GM18508 (cell line): ENCODE results near the gene C1orf159.
"Not testable (repeated sequence)": the region's sequence is repeated elsewhere in the genome, so short reads cannot be mapped to it uniquely, and the experiment has no call there.

ENCODE experiments used
- ATAC-seq: cut with Tn5 transposase; IDR thresholded peaks from one replicate; pipeline ENCODE4 v1.9.1; 2021; ENCODE audit warnings: moderate number of reproducible peaks; ENCODE audit not compliant: insufficient read depth, unreplicated experiment

The C1orf159 gene

DNA sequence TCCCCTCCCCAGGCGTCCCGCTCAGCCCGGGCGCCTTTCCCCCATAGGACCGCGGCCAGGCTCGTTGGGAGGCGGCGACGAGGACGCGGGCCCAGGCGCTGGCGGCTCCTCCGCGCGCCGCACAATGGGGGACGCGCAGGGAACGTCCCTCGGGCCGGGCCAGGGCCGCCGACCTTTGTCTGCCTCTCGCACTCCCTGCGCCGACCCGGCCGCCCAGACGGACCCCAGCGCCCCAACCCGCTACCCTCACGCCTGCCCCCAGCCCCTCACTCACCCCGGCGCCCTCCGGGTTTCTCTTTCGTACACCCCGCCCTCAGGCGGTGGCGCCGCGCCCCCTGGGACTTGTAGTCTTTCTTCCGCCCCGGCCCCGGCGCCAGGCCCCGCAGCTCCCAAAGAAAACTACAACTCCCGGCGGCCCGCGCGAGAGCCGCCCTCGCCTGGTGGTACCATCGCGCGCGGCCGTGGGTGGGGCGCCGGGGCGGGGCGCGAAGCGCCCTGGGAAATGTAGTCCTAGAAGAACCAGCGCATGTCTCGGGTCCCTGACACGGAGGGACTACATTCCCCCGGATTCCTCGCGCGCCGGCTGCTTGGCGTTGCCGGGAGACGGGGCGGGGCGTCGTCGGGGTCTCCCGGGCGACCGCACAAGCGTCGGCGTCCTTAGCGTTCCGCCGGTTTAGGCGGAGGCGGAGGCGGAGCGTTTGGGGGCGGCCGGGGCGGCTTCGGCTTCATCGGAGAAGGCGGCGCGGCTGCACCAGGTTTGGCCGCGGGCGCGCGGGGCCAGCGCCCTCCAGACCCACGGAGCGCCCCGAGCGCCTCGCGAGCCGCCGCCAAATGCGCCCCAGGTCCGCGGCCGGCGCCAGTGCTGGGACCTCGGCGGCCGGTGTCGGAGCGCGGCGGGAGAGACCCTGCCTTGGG is at the start of gene C1orf159:
Gene C1orf159, minus strand, starts transcription at position 304 of the 915 bp plus-strand sequence. CDS start 24,546 bp downstream, outside the sequence.
- ATAC-seq, result peak; percentile 63

DNA sequence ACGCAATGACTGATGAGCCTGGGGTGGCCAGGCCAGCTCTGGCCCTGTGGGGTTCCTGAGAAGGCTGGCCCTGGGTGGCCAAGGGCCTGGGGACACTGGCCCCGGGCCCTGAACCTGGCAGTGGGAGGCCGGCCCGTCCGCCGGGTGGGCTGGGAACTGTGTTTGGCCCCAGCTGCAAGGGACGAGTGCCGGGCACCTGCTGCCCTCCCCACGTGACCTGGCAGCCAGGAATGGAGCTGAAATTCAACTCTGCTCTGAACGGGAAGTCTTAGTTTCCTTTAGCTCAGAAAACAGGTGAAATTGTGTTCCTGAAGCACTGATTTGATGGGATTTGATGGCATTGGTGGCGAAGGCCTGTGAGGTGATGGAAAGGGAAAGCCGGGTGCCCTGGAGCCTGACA is 49.6 kb upstream of the C1orf159 start:
- no peak for ATAC-seq

DNA sequence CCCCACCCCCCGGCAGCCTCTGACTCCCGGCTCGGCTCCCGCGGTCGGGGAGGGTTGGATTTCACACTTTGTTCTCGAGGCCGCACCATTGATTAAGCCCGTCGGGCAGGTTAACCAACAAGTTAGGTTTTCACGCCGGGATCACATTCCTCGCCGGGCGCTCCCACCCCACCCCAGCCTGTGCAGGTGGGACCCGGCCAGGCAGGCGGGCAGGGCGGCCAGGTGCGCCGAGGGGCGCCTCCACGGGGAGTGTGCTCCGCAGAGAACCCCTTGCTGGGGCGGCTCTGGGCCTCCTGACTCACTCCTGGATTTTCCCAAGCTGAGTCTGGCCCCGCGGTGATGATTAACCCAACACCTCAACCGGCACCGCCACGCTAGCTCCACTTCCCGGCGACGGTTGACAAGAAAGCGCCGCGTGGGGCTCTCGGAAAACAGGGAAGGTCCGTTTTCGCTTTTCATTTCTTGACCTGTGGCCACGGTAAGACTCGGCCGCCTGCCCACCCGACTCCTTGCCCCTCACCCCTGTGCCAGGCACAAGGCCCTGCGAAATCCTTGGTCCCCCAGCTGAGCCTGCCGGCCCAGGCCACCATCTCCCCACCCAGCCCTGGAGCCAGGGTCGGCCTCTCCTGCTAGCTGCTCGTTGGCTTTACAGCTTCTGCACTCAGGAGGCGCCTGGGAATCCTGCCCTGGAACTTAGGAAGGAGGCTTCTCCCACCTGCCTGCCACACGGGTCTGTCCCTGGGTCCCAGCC is 49.0 kb upstream of the C1orf159 start:
- no peak for ATAC-seq

DNA sequence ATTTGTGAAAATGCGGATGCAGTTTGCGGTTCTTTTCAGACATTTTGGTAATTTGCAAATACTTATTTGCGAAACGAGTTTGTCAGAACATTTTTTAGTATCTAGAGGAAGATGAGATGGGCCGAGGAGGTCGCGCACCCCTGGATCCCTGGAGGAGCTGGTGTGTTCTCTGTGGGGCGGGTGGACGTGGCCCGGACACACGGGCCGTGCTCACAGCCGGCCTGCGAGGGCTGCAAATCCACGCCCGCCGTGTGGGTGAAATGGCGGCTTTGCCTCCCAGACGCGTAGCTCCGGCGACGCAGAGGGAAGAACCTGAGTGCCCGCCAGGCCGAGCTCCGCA is 48.4 kb upstream of the C1orf159 start:
- ATAC-seq, result no peak

DNA sequence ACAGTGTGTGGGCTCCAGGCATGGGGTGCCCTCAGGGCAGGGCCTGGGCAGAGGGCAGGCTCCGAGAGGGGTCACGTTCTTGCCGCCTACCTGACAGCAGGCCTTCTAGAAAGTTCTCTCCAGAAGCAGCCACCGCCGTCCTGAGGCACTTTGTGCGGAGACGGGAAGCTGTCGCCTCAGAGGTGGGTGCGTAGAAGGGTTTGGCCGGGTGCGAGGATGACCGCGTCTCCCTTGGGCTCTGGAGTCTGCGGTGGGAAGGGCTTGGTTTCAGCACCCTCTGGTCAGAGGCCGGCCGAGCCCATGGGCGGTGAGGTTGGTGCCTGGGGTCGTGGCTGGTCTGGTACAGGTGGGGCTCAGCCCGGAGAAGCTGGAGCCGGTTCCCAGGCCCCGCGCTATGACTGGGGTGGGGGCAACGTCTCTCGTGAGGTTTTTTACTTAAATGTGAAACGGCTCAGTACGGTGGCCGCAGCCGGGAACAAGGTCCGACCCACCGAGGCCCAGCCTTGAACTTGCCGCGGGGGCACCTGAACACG is 47.7 kb upstream of the C1orf159 start:
- no peak for ATAC-seq

DNA sequence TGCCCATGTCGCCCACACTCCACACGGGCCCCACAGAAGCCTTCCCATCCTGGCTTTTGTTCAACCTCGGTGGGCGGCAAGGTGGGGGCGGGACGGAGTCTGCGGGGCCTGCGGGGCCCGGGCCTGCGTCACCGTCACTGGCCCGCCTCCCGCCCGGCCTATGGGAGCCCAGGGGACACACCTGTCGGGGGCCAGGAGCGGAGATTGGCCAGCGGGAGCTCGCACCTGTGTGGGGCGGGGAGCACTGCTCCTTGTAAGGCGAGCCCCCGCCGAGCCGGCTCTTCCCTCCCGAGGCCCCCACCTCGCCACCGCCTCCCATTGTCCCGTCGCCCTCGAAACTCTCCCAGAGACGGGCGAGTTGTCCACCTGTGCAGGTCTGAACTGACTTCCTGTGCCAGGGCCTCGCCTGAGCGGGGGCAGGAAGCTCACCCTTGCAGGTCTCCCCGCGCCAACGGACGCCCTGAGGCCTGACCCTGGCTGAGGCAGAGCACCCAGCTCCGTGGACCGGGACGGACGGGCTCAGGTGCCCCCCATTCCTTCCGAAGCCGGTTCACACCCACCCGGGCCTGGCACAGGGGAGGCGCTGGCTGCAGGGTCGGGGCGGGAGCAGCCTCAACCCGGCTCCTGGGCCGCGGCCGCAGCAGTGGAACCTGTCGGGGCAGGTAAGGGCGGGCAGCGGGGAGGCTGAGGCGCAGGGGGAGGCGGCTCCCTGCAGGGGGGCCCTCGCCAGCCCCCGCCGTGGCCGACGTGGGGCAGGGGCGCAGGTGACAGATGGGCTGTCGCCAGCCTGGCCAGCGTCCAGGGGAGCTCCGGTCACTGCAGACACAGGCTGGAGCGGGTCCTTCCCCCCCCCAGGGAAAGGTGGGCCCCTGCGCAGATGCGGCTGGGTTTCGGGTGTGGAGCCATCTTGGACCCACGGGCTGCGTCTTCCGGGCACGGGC is 47.0 kb upstream of the C1orf159 start:
- ATAC-seq, result no peak

DNA sequence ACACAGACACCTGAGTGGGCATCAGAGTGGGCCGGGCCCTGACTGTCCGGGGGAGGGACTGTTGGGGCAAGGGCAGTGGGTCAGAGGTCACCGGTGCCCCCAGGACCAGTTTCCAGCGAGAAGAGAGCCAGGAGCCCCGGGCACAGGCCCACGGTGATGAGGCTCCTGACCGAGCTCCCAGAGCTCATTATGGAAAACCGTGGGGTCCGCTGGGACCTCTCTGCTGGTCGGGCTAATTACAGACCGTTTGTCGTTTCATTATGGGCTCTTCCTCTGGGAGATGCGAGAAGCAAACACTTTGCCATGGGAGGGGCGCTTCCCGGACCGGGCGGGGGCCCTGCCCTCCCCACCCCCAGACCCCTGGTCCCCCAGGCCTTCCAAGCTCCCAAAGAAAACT is 45.8 kb upstream of the C1orf159 start:
- ATAC-seq, result no peak

DNA sequence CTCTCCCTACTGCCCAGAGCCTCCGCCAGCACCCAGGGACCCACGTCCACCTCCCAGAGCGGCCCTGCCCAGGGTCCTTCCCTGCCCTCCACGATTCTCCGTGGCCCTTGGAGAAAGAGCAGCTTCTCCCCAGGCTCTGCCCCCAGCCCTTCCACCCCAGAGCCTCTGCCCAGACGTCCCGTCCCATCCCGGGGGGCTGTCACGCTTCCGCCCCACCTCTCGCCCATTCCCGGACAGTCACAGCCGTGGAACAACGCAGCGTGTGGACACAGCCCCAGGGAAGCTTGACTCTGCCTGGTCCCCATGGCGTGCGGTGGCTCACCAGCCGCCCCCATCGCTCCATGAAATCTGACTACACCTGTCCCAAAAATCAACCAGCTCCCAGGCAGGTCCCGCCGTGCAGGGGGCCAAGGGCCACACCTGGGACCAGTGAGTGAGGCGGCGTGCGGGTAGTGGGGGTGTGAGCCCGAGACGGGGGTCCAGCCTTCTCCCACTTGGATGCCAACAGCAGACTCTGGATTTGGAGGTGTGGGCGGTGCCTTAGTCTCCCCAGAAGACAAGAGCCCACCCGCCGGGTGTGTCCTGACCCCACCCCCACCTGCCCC is 45.3 kb upstream of the C1orf159 start:
- no peak for ATAC-seq

DNA sequence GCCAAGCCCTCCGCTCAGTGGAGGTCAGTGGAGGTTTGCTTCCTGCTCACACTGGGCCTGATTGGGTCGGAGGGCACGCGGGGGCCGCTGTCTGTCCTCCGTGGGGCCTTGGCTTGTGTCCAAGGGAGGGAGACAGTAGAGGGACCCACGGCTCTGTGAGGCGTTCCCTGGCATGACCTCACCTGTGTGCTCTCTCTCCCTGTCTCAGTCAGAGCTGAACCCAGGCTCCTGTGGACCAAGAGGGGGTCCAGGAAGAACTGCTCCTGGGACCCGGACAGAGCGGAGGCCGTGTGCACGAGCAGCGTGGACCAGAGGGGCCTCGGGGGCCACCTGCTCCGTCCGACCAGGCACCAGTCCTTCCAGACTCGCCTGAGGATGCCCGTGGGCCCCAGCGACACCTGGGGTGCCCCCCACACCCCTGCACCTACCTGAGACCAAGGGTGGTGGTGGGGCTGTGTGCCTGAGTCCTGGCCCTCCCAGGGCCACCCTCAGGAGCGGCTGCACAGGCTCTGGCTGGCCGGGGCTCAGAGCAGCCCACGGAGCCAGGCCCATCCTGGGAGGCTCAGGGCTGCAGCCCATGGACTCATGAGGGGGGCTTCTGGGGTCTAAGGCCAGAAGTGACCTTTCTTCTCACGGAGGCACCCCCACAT is 44.5 kb upstream of the C1orf159 start:
- no peak for ATAC-seq

DNA sequence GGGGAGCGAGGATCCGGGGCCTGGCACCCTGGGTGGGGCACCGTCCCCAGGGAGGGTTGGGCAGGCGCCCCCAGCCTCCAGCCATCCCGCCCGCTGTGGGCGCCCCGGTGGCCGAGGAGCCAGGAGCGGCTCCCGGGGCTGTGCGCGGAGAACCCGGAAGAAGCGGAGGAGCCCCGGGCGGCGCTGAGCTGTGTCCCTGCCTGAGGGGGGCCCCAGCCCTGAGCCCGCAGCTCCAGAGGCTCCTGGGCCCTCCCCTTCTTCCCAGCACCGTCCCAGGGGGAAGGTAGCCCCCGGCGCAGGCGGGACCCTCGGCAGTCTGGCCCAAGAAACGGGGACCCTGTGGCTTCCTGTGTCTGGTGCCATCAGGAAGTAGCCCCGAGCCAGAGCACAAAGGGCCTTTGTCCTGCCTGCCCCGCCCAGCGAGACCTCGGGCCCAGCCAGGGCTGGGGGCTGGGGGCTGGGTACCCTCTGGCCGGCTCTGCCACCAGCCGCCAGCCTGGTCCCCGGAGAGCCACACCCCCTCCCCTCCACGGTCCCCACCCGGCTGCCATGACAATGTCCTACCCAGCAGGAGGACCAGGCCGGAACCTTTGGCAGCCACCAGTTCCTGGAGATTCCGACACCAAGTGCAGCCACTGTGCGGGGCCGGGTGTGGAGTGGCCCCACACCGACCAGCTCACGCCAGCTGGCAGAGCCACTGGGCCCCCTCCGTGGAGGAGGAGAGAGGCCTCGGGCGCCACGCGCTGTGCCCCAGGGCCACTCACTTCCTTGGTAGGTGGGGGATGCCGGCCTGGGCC is 42.2 kb upstream of the C1orf159 start:
- no peak for ATAC-seq

DNA sequence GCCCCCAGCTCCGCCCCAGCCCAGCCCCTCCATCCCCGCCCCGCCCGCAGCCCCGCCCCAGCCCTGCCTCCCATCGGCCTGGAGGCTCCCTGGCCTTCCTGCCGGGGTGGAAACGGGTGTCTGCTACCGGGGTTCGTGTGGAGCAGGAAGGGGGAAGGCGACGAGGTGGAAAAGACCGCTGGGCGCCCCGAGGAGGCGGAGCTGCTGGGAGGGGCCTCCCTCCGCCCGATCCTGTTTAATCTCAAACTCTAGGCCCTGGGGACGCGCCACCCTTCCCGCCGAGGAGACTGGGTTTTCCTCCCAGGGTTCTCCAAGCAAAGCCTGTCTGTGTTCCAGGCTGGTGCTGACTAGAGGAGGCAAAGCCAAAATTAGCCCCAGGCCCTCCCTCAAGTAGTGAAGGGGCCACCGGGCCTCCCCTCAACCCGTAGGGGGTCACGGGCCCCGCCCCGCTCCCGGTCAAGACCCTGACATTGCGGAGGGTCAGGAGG is 41.6 kb upstream of the C1orf159 start:
- ATAC-seq, result no peak

DNA sequence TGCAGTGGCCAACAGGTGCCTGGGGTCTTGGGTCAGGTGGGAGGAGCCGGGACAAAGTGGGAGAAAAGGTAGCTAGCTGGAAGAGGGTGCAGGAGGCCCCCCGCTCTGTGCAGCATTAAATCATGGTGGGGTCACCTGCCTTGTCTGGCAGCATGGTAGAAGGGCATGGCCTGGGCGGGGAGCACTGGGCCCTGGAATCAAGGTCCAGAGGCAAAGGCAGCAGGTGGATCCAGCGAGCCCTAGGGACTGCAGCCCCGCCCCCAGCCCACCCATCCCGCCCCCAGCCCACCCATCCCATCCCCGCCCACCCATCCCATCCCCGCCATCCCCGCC is 41.1 kb upstream of the C1orf159 start:
- no peak for ATAC-seq

DNA sequence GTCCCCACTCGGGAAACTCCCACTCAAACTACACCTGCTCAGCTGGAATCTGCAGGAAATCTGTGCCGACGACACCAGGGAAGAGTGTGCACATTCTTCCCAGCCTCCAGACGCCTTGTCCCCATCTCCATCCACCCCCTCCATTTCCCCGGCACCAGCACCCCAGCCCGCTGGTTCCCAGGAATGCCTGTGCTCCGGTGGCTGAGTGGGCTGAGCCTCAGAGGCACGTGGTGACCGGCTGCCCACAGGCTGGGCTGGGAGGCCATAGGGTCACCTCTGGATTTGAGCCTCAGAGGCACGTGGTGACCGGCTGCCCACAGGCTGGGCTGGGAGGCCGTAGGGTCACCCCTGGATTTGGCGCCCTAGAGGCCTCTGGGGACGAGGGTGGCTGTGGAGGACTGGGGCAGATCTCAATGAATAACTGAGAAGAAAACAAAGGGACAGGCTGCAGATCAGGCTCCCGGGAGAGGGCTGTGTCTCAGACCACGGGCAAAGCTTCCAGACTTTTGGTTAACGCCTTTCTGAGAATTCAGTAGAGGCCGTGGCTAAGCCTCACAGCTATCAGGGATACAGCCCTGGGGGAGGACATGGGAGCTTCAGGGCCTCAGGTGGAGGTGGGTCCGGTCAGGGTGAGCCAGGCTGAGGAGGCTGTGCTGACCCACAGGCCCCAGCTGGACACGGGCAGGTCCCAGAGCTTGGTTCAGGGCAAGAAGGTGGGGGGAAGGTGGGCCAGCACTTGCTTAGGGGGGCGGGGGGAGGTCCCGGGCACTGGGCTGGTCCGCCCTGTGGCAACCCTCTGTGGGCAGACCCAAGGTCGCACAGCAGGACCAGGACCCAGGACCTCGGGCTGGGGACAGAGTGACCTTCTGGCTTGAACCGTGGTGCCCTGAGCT is 40.5 kb upstream of the C1orf159 start:
- ATAC-seq, result no peak

DNA sequence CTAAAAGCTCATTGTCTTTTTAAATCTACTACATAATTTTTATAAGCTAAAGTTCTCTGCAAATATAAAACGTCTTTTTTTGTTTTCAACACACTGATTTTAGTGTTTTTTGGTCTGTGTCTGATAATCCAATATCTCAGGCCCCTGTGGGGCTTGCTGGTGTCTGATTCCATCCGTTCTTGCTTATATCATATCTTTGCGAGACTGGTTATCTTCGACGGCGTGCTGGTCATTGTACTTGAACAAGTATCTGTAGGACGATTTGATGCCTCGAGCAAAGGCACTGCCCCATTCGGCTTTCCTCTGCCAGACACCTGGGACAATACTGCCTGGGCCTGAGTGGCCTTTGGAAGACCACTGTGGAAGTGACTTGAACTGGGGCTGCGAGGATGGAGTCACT is 39.4 kb upstream of the C1orf159 start:
- ATAC-seq, result no peak

DNA sequence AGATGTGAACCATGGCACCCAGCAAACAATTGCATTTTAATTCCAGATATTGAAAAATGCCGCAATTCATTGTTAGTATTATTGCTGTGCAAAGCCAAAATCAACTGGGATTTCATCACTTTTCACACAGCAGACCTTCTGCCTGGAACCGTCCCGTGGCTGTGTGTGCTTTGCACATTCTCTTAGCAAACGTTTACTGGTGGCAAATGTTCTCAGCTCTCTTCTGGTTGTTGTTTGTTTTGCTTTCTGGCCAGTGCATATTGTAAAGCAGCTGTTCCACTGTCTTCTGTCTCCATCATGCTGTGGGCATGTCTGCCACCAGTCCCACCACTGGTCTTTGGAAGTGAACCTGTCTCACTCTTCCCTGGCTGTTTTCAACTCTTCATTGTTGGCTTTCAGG is 38.0 kb upstream of the C1orf159 start:
- no peak for ATAC-seq

DNA sequence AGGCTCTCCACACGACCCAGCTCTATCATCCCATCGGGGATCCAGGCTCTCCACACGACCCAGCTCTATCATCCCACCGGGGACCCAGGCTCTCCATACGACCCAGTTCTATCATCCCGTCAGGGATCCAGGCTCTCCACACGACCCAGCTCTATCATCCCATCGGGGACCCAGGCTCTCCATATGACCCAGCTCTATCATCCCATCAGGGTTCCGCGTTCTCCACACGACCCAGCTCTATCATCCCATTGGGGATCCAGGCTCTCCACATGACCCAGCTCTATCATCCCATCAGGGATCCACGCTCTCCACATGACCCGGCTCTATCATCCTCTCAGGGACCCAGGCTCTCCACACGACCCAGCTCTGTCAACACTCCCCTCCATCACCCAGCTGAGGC is 37.3 kb upstream of the C1orf159 start:
- ATAC-seq, result not testable (repeated sequence)

DNA sequence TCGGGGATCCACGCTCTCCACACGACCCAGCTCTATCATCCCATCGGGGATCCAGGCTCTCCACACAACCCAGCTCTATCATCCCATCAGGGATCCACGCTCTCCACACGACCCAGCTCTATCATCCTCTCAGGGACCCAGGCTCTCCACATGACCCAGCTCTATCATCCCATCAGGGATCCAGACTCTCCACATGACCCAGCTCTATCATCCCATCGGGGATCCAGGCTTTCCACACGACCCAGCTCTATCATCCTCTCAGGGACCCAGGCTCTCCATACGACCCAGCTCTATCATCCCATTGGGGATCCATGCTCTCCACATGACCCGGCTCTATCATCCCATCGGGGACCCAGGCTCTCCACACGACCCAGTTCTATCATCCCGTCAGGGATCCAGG is 36.5 kb upstream of the C1orf159 start:
- not testable (repeated sequence) for ATAC-seq

DNA sequence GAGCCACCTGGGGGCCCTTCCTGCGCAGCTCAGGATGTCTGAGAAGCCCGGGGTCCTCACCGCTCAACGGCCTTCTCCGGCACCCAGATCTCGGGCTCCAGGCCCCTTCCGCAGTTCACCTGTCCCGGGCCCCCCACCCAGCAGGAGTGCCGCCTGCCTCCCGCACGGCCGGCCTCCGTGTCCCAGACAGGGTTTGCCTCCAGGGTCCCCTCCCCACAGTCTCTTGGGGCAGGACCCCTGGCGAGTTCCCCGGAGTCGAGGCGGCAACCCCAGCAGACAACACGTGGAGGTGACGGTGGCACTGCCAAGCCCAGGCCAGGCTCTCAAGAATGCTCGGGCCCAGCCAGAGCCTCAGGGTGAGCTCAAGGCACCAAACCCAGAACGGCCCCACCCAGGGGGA is 35.4 kb upstream of the C1orf159 start:
- ATAC-seq, result no peak
